Activated CD4-positive, alpha-beta T cell treated with anti-CD3 and anti-CD28 coated beads, Interleukin-2, amount 50 U/mL, for 48 hours (primary cell): Measurements from ENCODE around the gene ATP6V1G1.

Experiments used
- DNase-seq, 2 experiments: peaks; one replicate each; pipeline ENCODE4 v3.0.0-alpha.2; 2020

ATP6V1G1 gene

DNA sequence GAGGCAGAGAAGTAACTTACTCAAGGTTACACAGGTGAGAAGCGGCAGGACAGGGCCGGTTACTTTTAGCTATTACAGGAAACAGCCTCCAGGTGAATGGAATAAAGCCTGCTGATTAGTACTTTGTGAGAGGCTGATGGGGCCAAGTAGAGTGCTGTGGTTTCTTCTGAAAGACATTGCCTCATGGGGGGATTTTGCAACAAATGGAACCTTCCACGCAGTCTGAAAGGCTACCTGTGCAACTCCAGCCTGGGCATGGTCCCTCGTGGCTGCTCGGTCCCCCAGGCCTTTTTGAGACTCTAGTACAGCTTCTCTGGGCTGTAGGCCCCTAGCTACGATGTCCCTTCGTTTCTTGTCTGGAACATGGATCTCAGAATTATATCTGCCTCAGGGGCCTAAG is 25.5 kb downstream of the ATP6V1G1 start:
- no peak for DNase-seq

DNA sequence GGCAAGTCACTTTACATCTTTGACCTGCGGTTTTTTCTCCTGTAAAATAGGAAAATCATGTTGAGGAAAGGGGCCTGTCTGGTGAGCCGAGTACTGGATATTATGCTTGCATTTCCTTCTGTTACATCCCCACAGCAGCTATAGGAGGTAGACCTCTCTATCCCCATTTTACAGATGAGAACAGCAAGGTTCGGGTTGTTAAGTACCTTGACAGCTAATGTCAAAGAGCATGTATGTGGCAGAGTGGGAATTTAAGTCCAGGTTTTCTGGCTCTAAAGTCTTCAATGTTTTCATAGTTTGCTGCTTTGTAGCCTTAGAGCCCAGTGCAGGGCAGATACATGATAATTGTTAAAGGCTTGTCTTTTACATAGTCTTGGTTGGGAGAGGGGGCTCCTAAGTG is 26.4 kb downstream of the ATP6V1G1 start:
- no peak for DNase-seq

DNA sequence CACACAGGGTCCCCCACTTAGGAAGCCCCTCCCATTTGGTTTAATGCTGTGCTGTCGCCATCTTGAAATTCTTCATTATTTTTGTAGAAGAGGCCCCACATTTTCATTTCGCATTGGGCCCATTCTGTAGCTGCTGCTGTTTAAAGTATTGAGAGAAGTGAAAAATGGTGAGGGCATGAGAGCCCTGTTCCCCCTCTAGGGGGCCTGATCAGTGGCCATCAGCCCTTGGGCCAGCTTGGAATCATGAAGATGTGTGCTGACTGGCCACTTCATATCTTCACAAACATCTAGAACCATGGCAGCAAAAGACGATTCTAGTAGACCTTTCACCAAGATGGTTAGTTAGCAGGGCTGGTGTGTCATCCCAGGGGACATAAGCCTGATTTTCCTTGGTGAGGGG is 26.8 kb downstream of the ATP6V1G1 start:
- no peak for DNase-seq

DNA sequence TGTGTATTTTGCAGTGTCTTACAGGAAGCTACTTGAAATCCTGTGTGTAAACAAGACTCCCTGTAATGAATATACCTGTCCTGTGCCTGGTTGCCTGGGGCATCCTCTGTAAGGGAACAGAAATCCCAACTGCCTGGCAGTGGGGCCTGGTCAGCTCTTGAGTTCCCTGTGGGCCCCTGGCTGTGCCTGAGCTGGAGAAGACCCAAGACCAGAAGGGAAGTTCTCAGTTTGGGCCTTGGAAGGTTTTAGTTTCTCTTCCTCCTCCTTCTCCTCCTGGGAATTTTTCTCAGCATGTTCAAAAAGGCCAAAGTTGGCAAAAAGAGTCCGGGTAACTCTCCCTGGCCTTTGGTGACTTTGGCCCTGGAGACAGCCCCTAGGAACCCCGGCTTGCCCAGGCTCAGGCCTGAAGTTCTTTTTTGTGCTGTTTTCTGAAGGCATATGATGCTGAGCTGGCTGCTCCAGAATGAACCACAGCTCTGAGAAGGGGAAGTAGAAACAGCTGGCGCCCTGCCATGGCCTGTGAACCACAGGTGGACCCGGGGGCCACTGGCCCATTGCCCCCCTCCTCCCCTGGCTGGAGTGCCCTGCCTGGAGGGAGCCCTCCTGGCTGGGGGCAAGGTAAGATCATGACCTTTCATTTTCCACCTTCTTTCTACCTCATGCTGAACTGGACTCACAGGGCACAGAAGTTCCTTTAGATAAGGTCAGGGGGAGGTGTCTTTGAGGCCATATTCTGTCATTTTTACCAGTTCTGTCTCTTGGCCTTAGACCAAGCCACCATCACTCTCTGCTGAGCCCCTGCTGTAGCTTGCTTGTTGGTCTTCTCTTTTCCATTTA is 29.3 kb downstream of the ATP6V1G1 start:
- DNase-seq, result no peak

DNA sequence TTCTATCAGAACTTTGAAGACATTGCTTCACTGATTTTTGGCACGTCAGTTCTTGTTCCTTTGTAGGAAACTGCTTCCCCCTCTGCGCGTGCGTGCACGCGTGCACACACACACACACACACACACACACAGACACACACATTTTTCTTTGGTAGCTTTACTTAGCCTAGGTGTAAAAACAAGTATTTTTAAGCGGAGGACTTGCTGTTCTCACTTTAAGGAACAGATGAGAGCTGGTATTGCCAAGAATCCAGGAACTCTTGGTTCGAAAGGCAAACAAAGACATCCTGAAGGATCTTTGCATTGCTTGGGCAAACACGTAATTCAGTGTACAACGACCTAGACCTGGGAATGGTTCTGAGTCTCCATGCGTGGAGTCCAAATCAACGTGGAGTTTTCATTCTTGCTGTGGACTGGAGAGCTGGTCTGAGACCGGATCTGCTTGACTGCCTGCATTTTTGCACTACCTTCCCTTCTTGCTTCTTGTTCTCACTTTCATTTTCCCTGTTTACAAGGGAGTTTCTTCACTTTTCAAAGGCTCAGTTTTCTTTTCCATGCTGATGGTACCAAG is 31.7 kb downstream of the ATP6V1G1 start:
- no peak for DNase-seq

DNA sequence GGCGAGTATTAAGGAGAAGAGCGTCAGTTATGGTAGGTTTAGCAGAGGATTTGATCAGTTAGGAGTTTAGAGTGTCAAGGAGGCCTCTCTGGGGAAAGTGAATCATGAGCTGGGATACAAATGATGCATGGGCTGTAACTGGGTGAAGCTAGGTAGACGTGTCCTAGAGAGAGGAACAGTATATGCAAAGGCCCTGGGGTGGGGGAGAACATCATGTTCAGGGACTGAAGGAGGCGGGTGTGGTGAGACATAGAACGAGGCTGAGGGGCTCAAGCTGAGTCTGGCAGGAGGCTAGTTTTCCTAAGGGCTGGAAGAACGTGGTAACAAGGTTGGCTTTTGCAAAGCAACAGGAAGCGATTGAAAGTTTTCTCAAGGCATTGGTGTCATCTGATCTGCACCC is 34.0 kb downstream of the ATP6V1G1 start:
- no peak for DNase-seq

DNA sequence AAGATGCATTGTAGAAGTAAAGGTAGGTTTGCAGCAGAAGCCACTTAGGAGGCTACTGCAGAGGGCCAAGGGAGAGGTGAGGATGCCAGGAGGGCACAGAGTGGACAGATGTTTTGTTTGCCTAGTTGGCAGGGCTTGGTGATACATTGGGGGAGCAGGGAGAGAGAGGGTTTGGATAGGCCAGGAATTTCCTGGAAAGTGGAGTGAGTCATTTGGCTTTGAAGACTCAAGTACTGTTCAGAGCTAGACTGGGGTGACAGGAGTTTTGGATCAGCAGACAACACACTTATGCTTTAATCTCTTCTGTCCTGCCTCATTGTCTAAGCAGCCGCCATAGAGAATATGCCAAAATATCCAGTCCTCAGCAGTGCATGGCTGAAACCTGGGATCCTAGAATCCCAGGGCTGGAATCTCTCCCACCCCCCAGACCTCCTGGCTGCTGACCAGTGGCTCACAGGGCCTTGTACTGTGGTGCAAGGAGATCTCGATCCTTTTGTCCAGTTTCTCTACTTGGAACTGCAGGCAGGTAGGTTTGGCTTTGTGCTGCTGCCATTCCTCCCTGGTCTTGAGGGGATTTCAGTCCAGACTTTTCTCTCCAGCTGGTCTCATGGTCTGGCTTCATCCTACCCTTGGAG is 34.5 kb downstream of the ATP6V1G1 start:
- DNase-seq, result no peak

DNA sequence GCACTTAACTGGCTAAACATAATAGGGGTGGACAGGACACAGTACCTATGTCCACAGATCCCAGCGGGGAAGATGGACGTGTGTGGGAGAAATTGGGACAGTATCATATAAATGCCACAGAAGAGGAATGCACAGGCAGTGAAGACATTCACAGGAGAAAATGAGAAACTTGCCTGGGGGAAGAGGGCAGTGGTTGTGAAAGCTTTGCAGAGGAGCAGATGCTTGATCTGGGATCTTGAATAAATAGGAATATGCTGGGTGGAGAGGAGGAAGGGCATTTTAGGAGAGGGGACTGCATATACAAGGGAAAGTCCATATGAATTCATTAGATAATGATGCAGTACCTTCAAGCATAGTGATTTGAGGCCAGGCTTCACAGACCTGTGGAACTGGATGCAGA is 37.1 kb downstream of the ATP6V1G1 start:
- no peak for DNase-seq

DNA sequence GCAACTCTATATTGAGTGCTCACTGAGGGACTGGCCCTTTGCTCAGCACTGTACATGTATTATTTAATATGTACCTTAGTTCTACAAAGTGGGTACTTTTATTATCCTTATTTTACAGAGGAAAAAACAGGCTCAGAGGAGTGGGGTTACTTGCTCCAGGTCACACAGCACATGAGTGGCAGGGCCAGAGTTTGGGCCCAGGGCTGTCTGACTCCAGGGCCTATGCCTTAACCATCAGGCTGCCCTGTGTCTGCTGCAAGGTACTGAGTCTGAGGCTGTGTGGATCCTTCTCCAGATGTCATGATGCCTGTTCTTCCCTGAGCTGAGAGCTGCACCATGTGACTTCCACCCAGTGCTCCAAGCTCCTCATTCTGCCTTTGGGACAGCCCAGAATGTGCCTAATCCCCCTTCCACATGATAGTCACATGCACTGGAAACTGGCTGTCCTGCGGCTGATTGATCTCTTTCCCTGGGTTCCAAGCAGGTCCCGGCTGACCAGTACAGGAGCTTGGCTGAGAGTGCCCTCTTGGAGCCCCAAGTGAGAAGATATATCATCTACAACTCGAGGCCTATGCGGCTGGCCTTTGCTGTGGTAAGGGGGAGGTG is 38.9 kb downstream of the ATP6V1G1 start:
- DNase-seq, result no peak

DNA sequence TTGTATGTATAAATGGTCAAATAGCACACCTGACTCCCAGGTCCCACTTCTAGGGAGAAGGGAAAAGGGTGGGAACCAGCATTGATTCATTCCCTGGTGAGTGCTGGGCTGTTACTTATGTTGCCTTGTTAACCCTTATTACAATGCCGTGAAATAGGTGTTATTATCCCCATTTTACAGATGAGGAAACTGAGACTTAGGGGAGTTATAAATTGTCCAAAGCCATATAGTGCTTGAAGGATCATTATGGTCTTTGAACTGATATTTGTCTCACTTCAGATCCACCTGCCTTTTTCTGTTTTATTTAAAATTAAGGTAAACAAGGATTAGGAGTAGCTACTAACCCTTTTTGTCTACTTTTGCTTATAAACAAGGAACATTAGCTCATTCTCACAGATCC is 40.0 kb downstream of the ATP6V1G1 start:
- DNase-seq, result no peak

DNA sequence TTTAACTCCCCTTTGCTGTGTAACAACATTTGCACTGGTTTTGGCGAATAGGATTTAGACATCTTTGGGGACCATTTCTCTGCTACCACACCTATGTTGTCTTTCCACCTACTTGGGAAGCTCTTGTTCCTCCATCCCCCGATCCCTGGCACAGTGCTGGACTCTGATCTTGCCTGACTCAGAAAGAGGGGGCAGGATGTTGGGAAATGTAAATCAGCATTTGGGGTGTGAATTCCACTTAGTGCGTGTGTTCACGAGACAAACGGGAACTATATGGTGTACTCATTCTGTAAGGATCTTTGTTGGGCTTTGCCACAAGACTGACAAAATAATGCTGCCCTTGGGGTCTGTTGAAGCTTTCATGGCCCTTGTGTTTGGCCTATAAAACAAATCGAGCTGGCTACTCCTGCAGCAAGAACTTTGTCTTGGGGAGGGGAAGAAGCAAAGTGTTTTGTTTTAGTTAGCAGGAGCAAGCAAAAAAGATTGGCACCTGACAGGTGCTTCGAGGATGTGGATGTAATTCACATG is 42.1 kb downstream of the ATP6V1G1 start:
- DNase-seq, result no peak

DNA sequence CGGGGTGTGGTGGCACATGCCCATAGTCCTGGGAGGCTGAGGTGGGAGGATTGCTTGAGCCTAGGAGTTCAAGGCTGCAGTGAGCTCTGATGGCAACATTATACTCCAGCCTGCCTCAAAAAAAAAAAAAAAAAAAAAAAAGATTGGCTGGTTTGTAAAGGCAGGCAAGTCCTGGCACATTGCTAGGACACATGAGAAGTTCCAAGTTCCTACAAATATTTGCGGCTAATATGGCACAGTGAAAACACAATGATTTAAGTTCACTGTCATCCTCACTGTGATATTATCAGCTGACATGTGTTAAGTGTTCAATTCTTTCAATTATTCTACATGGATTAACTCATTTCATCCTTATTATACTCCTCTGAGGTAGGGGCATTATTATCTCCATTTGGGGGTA is 43.6 kb downstream of the ATP6V1G1 start:
- DNase-seq, result no peak

DNA sequence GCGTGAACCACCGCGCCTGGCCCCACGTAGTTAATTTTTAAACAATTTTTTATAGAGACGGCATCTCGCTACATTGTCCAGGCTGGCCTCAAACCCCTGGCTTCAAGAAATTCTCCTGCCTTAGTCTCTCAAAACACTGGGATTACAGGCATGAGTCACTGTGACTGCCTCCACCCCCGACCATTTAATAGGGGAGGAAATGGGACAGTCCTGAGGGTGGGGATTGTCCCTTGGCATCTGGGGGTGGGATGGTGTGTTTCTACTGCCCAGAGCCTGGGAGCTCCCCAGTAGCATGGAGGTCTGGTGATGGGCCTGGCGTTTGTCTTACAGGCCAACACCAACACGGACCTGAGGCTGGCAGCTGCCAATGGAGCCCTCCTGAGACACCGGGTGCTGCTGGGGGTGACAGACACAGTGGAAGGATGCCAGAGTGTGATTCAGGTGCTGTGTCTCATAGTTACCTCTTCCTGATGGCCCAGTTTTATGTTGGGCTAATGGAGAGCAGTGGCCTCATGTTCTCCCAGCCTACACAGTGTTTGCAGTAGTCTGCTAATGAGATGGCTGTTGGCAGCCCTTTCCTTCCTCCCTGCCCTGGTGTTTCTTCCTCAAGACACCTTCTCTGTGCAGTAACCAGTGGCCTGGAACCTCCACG is 46.0 kb downstream of the ATP6V1G1 start:
- DNase-seq, result no peak

DNA sequence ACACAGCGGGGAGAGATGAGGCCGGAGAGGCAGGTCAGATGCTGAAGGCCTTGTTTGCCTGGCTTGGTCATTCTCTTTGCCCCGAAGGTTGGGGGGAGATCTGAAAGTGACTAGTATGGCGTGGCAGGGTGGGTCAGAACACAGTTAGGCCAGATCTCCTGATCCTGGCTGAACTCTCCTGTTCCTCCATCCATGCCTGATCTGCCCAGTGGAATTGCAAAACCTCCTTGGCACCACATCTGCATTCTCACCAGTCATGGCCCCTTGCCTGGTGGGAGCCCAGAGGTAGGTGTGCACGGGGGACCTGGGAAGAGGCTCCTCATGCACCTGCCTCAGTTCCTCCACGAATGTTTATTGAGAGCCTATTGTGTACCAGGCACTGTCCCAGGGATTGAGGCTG is 46.8 kb downstream of the ATP6V1G1 start:
- no peak for DNase-seq

DNA sequence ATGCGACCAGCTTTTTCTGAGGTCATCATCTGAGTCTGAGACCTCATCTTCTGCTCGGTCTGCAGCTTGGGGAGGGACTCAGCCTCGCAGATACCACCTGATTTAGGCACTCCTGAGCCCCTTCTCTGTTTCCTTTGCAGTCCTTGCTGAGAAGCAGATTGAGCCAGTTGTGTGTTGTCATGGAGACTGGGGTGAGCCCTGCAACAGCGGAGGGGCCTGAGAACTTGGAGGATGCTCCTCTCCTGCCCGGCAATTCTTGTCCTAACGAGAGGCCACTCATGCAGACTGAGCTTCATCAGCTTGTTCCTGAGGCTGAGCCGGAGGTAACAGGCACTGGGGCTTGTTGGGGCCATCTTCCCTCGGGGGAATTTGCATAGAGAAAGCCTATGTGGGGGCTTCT is 50.8 kb downstream of the ATP6V1G1 start:
- DNase-seq, result no peak

DNA sequence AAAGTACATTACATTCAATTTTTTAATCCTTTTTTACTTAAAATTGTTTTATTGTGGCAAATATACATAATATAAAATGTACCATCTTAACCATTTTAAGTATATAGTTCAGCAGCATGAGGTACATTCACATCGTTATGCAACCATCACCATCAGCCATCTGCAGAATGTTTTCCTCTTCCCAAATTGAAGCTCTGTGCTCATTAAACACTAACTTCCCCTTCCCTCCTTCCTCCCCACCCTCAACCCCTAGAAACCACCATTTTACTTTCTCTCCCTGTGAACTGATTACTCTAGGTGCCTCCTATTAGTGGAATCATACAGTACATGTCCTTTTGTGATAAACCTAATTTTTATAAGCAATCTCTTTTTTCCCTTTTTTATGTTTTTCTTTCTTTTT is 54.4 kb downstream of the ATP6V1G1 start:
- DNase-seq, result no peak

DNA sequence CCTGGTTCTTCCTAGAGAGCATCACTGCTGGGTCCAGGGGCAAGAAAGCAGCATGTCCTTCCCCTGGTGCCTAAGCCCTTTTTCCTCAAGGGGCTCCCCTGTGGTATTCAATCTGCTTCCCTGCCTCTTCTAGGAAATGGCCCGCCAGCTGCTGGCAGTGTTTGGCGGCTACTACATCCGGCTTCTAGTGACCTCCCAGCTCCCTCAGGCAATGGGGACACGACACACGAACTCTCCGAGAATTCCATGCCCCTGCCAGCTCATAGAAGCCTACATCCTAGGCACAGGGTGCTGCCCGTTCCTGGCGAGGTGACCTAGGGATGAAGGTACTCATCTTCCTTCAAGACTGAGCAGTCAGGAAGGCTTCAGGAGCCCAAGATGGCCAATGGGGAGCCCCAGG is 55.4 kb downstream of the ATP6V1G1 start:
- no peak for DNase-seq

DNA sequence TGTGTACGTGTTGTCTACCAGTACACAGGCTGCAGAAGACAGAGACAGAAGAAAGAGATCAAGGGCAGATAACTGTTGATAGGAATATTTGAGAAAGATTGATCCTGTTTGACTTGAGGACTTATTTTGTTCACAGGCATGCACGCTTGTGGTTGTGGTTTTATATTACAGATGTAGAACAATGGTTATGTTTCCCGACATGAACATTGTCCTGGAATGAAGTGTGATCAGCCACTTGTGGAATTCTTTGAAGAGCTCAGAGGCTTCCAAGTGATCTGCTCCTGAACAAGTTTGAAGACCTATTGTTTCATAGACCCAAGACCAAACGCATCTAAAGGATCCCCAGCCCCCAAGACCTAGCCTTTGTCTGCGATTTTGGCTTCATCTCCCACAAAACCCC is 56.3 kb downstream of the ATP6V1G1 start:
- no peak for DNase-seq
